Ovary (tissue), 9 donors: Measurements from ENCODE around the gene TECTB. TPM values are rescaled to one million over a fixed set of nuclear protein-coding genes. Genes with fewer than 3 reads are reported as not detected.

Experiments used
- DNase-seq, 5 donors: peaks; one replicate each; pipeline ENCODE4 v3.0.0-alpha.2; 2019 to 2020
- H3K27ac ChIP-seq, 2 donors: fragments of 200-600 bp; one replicate each; pipeline versions ENCODE4 v1.5.1 to v1.8.0; 2019 to 2022
- H3K27me3 ChIP-seq: fragments of 200-600 bp; one replicate; pipeline ENCODE4 v1.8.0; 2022
- H3K36me3 ChIP-seq: fragments of 200-600 bp; sonication (generic); one replicate; pipeline ENCODE4 v1.5.1; 2019
- H3K4me1 ChIP-seq: one replicate; pipeline ENCODE4 v1.8.1; 2013; ENCODE audit warnings: mild to moderate bottlenecking, moderate library complexity; ENCODE audit not compliant: insufficient read depth
- H3K4me3 ChIP-seq: fragments of 200-600 bp; sonication (generic); one replicate; pipeline ENCODE4 v1.5.1; 2017
- H3K9me3 ChIP-seq, 2 donors: fragments of 200-600 bp in 1 of 2; sonication (generic) in 1 of 2; one replicate each; pipeline versions ENCODE4 v1.5.1 to v1.8.1; 2013 to 2019; ENCODE audit warnings: mild to moderate bottlenecking in 1 of 2, moderate library complexity in 1 of 2
- CTCF ChIP-seq, 3 donors: fragments of 450-650 bp in 2 of 3; fragments of 200-600 bp in 1 of 3; IDR thresholded peaks; one replicate each; pipeline versions ENCODE4 v1.5.1 to v1.8.0; 2016 to 2022; ENCODE audit warnings: antibody characterized with exemption in 3 of 3, mild to moderate bottlenecking in 1 of 3
- EP300 ChIP-seq: sonication (generic); formaldehyde crosslinking; IDR thresholded peaks from one replicate; pipeline ENCODE4 v1.6.1; 2017; ENCODE audit warnings: antibody characterized with exemption
- POLR2A ChIP-seq: fragments of 450-650 bp; IDR thresholded peaks from one replicate; pipeline ENCODE4 v1.6.1; 2017; ENCODE audit warnings: antibody characterized with exemption, mild to moderate bottlenecking, moderate library complexity
- WGBS, 3 donors: extraction: QIAGEN DNeasy Blood & Tissue Kit in 1 of 3; methylation state at CpG; one replicate each; pipeline versions ENCODE4 v1.1.5 to v1.1.7; 2013 to 2017; 5-methylcytosine and 5-hydroxymethylcytosine counted together
- intact Hi-C, 4 donors: fragments of 100-400 bp; cut with DNase I; formaldehyde crosslinking; loops; one replicate each; pipeline versions ENCODE4 v1.11.0 to v1.15.1; 2022 to 2023
- polyA plus RNA-seq, 2 donors: library from polyadenylated mRNA; stranded (reverse); fragments of 200-250 nt in 1 of 2; fragments of 350-450 nt in 1 of 2; fragmentation: Illumina TruSeq in 1 of 2; extraction: RNeasy Lipid Tissue Mini Kit (QIAGEN cat#74804) in 1 of 2; gene quantifications; one replicate each; pipeline ENCODE4 v1.2.3, GENCODE V29; 2013 to 2014
- total RNA-seq, 7 donors: library from RNA; depleted of rRNA in 2 of 7; stranded (reverse); fragments of >200 nt in 2 of 7; fragmentation: NEBNext Ultra II Directional in 3 of 7; extraction: Animal tissue kit (Norgen Biotek cat#: 25700) in 3 of 7; gene quantifications; one replicate each; pipeline versions ENCODE4 v1.1.0 to v1.2.4, GENCODE V29; 2016 to 2023
- donor health status: DM: no; HTN: no; CAD: no; lungs with moderate emphysema.
- donor health status: DM: no; HTN: no; CAD: no.
- donor health status: Bipolar disorder and iron deficiency.
- donor health status: DM: yes; HTN: yes; CAD: no.
- donor health status: DM: no; HTN: no; CAD: no.
- donor health status: DM: yes; HTN: yes; CAD: no.

Gene TECTB
- total and polyA plus RNA-seq, 9 donors = 0.07 TPM; not detected in 8

- Histone ChIP-seq H3K9me3 (no peaks in the 10 kb centered on the region), H3K4me3 (no peak overlapping the region), H3K4me1 (no peaks in the 10 kb centered on the region), H3K36me3 (no peaks in the 10 kb centered on the region), H3K27me3 (no peaks in the 10 kb centered on the region), H3K27ac (no peak overlapping the region)
- TF ChIP-seq CTCF (IDR thresholded peaks at IDR 0.05) (no peak), EP300 (no peak), POLR2A (no peak)
- WGBS, 3 donors = 85 to 92% (median 87%) methylated on average over 5 of the region's 5 CpGs
- intact Hi-C loops = no loop called here
- no peak for DNase-seq
These were observed 63.6 kb downstream of the TECTB start for GRCh38 chr10:112346774-112347173.

- Histone ChIP-seq H3K4me3 (no peak overlapping the region), H3K4me1 (no peaks in the 10 kb centered on the region), H3K9me3 (no peaks in the 10 kb centered on the region), H3K27me3 (no peaks in the 10 kb centered on the region), H3K27ac (no peak overlapping the region), H3K36me3 (no peaks in the 10 kb centered on the region)
- 67 to 75% (median 69%) methylated on average over 12 of the region's 12 CpGs for WGBS, 3 donors
- no peak for TF ChIP-seq EP300
- no peak for TF ChIP-seq CTCF (IDR thresholded peaks at IDR 0.05)
- no peak for DNase-seq
- intact Hi-C loops = no loop called here
These were observed 64.8 kb downstream of the TECTB start for GRCh38 chr10:112347709-112348671.

GRCh38 chr10:112348759-112349158 is 65.6 kb downstream of the TECTB start:
- H3K4me3 ChIP-seq = no peak overlapping the region
- H3K9me3 ChIP-seq = no peaks in the 10 kb centered on the region
- 5 to 31% (median 21%) methylated on average over 1 of the region's 1 CpG for WGBS, 3 donors
- no peak overlapping the region for H3K27ac ChIP-seq
- H3K4me1 ChIP-seq = no peaks in the 10 kb centered on the region
- H3K27me3 ChIP-seq = no peaks in the 10 kb centered on the region
- H3K36me3 ChIP-seq = no peaks in the 10 kb centered on the region
- TF ChIP-seq CTCF (IDR thresholded peaks at IDR 0.05) (no peak), POLR2A (no peak), EP300 (no peak)
- intact Hi-C loops = no loop called here
- no peak for DNase-seq

GRCh38 chr10:112349521-112350085 is 66.4 kb downstream of the TECTB start:
- 86 to 94% (median 87%) methylated on average over 40 to 46 of the region's 46 CpGs for WGBS, 3 donors
- Histone ChIP-seq H3K4me3 (no peak overlapping the region), H3K27me3 (no peaks in the 10 kb centered on the region), H3K36me3 (no peaks in the 10 kb centered on the region), H3K27ac (no peak overlapping the region), H3K4me1 (no peaks in the 10 kb centered on the region), H3K9me3 (no peaks in the 10 kb centered on the region)
- no peak for TF ChIP-seq EP300
- TF ChIP-seq POLR2A = no peak
- TF ChIP-seq CTCF (IDR thresholded peaks at IDR 0.05) = no peak
- intact Hi-C loops = no loop called here
- DNase-seq = no peak
